Stimulated activated CD4-positive, alpha-beta T cell treated with anti-CD3 and anti-CD28 coated beads, Interleukin-1b, Interleukin-23, amount 100 ng/mL, for 48 hours (primary cell): Measurements from ENCODE around the gene DENND6B.
"Not testable (repeated sequence)": the region's sequence is repeated elsewhere in the genome, so short reads cannot be mapped to it uniquely, and the experiment has no call there.

Source experiments
- DNase-seq: peaks from one replicate; pipeline ENCODE4 v3.0.0-alpha.2; 2020

DENND6B gene

DNA sequence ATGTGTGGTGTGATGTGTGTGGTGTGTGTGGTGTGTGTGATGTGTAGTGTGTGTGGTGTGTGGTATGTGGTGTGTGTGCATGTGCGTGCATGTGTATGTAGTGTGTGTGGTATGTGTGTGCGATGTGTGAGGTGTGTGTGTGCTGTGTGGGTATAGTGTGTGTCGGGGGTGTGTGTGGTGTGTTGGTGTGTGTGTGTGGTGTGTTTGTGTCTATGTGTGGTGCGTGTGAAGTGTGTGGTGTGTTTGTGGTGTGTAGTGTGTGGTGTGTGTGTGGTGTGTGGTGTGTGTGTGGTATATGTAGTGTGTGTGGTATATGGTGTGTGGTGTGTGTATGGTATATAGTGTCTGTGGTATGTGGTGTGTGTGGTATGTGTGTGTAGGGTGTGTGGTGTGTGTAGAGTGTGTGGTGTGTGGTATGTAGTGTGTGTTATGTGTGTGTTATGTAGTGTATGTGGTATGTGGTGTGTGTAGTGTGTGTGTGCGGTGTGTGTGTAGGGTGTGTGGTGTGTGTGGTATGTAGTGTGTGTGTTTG is 11.3 kb upstream of the DENND6B start:
- DNase-seq, result no peak

DNA sequence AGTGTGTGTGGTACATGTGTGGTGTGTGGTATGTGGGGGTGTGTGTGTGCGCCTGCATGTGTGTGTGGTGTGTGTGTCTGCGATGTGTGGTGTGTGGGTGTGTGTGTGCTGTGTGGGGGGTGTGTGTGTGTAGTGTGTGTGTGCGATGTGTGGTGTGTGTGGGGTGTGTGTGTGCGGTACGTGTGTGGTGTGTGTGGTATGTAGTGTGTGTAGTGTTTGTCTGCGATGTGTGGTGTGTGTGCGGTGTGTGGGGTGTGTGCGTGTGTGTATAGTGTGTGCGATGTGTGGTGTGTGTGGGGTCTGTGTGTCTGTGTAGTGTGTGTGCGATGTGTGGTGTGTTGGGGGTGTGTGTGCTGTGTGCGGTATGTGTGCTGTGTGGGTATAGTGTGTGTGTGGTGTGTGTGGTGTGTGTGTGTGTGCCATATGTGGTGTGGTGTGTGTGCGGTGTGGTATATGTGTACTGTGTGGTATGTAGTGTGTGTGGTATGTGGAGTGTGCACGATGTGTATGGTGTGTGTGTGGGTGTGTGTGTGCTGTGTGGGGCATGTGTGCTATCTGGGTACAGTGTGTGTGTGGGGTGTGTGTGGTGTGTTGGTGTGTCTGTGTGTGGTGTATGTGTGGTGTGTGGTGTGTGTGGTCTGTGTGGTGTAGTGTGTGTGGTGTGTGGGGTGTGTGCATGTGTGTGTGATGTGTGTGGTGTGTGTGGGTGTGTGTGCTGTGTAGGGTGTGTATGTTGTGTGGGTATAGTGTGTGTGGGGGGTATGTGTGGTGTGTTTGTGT is 10.6 kb upstream of the DENND6B start:
- no peak for DNase-seq

DNA sequence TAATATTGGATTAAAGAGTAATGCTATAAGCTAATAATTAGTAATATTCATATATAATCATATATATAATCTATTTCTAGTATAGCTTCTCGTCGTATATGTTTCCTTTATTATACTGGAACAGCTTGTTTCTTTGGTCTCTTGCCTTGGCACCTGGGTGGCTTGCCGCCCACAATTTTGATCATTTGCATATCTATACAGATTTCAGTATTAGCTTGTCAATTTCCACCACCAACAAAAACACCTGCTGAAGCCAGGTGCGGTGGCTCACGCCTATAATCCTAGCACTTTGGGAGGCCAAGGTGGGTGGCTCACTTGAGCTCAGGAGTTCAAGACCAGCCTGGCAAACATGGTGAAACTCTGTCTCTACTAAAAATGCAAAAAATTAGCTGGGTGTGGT is 7.6 kb upstream of the DENND6B start:
- not testable (repeated sequence) for DNase-seq

DNA sequence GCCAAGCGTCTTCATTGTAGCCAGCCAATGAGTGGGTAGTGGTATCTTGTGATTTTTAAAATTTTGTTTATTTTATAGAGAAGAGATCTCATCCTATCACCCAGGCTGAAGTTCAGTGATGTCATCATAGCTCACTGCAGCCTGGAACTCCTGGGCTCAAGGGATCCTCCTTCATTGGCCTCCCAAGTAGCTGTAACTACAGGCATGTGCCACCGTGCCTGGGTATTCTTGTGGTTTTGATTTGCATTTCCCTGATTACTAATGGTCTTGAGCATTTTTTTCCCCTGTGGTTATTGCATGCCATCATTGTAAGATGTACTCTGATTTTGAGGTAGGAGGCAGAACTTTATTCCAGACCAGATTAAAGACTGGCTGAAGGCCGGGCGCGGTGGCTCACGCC is 2.4 kb upstream of the DENND6B start:
- peak; percentile 33 for DNase-seq

DNA sequence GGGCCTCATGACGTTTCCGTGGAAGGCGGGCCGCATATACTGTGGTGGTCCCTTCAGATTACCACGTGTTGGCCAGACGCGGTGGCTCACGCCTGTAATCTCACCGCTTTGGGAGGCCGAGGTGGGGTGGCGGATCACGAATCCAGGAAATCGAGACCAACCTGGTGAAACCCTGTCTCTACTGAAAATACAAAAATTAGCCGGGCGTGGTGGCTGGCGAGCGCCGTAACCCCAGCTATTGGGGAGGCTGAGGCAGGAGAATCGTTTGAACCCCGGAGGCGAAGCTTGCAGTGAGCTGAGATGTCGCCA is 853 bp upstream of the DENND6B start:
- no peak for DNase-seq

DNA sequence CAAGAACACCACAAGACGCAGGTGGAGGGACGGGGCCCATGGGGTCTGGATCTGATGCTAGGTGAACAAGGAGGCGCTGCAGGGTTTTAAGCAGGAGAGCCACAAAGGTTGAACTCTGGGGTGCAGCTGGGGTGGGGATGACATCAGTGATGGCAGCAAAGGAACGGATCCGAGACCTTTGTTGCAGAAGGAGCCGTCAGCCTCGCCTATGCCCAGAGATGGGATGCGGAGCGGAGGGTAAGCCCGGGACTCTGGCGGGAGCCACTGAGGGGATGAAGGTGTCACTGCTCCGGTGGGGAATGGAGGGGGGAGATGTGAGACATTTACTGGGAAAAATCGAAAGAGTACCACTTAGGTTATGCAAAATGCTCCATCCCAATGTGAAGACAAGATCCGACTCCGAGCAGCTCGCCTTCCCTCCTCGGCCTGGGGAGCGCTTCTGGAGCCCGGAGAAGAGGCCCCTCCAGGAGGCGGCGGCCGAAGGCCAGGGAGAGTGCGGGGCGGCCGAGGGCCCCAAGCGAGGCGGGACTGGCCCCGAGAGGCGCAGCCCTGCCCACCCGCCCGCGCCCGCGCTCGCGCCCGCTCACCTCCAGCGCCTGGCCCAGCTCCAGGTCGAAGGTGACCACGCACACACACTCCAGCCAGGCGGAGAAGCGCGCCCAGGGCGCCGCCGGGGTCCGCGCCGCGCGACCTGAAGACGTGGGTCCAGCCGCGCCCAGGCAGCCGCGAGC is 422 bp downstream of the DENND6B start:
- DNase-seq, result no peak

DNA sequence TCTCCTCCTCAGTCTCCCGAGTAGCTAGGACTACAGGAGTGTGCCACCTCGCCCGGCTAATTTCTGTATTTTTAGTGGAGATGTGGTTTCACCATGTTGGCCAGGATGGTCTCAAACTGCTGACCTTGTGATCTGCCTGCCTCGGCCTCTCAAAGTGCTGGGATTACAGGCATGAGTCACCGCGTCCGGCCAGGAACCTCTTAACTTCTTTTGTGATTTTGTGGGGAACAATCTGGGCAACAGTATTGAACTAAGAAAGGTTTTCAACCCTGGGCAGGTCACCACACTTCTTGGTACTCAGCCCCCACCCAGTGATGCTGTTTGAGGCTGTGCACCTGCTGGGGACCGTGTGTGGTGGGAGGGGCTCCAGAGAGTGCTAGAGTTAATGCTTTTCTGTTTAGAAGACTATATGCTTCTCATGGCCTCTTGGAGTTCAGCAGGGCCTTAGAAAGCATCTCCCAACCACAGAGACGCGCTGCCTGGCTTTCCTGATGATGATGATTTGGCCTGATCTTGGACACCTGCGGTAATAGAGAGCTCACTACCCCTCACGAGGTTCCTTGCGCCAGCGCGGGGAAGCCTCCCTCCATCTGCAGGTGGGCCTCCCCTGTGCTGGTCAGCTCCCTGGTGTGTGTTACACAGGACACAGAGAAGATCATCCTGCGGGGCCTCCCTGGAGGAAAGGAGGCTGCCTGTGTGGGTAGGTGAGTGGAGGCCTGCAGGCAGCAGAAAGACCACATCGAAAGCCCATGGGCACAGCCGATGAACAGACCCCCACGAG is 1.2 kb downstream of the DENND6B start:
- DNase-seq, result peak; percentile 1

DNA sequence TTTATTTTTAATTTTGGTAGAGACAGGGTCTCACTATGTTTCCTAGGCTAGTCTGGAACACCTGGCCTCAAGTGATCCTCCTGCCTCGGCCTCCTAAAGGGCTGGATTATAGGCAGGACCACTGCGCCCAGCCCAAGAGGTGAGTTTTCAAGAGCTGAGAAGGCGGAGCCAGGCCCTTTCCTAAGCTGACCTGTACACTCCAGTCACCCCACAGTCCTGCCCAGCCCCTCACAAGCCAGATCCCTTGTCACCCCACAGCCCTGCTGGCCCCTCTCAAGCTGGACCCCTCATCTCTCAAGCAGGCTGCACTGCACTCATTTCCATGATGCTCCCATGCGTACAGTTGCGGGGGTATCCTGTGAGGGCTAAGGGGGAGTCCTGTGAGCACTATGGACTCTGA is 2.9 kb downstream of the DENND6B start:
- DNase-seq, result no peak

DNA sequence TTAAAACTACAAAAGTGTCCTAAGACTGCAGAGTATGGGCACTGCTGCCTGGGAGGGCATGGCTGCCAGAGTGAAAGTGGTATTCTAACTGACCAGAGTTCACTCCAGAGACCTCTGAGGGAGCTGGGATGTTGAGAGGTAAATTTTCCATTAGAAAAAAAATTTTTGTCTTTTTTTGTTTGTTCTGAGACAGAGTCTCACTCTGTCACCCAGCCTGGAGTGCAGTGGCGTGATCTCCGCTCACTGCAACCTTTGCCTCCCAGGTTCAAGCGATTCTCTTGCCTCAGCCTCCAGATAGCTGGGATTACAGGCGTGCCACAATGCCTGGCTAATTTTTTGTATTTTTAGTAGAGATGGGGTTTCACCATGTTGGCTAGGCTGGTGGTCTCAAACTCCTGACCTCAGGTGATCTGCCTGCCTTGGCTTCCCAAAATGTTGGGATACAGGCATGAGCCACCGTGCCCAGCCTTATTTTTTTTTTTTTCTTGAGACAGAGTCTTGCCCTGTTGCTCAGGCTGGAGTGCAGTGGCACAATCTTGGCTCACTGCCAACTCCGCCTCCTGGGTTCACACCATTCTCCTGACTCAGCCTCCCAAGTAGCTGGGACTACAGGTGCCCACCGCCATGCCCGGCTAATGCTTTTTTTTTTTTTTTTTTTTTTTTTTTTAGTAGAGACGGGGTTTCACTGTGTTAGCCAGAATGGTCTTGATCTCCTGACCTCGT is 4.3 kb downstream of the DENND6B start:
- DNase-seq, result not testable (repeated sequence)

DNA sequence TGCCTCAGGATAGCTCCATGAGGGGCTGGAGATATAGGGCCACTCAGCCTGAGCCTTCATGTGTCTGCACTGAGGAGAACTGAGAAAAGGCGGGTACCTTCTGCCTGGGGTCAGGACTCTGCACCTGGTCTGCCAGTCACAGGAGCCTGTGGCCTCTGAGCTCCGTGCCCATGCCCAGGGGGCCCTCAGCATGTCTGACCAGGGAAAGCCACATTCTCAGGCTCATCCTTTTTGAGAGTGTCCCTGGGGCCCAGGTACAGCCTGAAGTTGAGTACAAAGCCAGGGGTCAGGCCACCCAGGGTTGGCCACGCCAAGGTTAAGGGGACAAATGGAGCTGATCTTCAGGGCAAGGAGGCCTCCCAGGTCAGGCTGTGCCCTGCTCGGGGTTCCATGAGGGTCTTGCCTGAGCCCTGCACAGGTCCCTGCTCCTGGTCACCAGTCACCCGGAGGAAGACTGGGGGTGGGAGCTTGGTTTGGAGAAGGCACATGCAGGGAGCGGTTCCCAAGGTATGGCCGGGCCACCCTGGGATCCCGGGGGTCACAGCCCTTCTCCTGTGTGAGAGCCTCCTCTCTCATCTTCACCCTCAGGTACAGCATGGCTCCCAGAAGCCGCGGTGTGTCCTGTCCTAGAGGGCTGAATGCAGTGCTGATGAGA is 6.0 kb downstream of the DENND6B start:
- DNase-seq, result no peak

DNA sequence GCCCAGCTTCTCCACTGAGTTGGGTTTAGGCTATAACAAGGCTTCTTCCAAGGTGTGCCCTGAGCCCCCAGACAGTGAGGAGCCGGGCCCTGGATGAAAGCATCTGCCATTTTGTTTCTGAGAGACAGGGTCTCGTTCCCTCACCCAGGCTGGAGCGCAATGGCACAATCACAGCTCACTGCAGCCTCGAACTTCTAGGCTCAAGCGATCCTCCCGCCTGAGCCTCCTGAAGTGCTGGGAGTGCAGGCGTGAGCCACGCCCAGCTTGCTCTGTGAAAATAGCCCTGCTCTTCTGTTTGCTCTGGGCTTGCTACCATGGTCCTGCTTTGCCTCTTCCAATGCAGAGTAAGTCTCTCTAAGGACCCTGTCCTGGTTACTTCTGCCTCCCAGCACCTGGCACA is 6.7 kb downstream of the DENND6B start:
- no peak for DNase-seq

DNA sequence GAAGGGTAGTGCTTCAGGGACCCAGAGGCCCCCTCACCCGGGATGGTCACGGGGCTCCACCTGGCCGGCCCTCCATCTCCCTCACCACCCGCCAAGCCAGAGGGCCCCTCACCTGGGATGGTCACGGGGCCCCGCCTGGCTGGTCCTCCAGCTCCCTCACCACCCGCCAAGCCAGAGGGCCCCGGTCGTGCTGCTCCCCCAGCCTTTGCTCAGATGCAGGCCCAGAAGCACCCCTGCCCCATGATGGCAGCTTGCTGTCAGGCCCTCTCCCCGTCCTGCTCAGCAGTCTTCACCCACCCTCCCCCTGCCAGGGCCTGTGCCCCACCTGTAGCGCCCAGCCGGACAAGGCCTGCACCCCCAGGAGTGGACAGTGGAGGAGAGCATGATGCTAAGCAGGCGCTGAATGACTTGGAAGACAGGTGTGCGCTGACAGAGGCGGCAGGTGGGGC is 7.3 kb downstream of the DENND6B start:
- no peak for DNase-seq

DNA sequence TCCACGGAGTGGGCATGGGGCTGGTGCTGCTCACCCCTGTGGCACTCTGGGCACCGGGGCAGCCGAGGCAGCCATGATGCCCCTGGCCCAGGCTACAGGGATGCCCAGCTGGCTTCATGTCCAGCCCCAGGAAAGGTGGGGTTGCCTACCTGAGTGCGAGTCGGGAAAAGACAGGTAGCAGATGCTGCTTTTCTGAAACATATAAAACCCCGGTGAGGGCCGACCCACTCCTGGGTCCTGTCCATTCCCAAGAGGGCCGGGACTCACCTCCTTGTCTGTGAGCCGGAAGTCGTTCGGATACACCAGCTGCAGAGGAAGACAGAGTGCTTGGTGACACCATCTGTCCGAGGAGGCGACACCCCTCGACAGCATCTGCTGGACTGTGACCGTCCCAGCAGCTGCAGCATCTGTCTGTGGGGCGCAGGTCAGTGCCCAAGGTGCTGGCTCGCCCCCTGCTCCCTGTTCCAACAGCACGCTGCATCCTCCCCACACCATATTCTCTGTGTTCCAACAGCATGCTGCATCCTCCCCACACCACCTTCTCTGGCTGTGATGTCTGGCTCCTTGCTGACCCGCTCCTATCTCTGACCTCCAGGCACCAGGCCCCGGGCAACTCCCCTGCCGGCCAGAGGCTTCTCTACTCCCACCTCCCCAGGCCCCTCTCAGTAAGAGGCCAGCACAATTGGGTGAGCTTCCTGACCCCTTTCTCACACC is 8.0 kb downstream of the DENND6B start:
- DNase-seq, result no peak

DNA sequence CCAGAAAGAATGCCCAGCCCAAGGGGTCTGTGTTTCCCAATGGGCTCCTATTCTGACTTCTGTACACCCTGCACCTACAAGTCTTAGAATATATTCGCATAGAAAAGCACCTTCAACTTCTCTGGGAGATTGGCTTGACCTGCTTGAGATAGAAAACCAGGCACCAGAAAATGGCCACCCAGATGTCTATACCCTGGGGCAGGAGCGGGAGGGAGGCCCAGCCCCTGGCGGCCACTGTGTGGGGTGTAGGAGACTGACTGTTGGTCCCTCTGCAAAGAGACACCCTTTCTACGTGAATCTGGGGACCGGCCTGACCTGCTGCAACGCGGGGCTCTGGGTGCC is 8.5 kb downstream of the DENND6B start:
- no peak for DNase-seq

DNA sequence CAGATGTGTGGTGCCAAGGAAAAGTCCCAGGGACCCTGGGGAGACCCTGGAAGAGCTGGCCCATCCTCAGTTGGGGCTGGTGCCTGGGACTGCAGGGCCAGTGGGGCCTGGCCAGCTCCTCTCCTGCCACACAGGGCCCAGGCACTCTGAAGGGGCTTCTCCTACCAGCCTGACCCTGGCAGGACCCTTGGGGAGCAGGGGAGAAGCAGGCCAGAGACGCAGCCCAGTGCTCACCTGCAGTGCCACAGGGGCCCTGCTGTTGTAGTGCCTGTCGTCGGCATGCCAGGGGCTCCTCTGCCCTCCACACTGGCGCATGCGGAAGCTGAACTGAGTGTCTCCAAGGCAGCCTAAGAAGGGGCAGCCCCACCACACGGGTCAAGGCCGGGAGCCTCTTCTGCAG is 9.1 kb downstream of the DENND6B start:
- no peak for DNase-seq

DNA sequence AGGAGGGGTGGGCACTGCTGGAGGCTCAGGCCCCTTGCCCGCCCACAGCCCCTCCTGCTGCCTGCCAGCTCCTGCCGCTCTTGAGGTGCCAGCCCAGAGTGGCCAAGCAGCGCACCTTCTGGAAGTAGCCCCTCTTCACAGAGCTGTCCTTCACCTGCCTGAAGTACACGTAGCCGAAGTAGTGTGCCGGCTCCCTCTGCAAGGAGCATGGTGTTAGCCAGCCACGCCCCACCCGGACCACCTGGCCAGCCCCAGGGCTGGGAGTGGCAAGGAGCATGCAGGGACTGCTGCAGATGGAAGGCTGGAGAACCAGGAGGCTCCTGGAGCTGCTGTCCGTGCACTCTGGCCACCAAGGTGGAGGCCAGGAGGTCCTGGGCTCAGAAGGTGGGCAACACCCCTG is 9.6 kb downstream of the DENND6B start:
- DNase-seq, result no peak

DNA sequence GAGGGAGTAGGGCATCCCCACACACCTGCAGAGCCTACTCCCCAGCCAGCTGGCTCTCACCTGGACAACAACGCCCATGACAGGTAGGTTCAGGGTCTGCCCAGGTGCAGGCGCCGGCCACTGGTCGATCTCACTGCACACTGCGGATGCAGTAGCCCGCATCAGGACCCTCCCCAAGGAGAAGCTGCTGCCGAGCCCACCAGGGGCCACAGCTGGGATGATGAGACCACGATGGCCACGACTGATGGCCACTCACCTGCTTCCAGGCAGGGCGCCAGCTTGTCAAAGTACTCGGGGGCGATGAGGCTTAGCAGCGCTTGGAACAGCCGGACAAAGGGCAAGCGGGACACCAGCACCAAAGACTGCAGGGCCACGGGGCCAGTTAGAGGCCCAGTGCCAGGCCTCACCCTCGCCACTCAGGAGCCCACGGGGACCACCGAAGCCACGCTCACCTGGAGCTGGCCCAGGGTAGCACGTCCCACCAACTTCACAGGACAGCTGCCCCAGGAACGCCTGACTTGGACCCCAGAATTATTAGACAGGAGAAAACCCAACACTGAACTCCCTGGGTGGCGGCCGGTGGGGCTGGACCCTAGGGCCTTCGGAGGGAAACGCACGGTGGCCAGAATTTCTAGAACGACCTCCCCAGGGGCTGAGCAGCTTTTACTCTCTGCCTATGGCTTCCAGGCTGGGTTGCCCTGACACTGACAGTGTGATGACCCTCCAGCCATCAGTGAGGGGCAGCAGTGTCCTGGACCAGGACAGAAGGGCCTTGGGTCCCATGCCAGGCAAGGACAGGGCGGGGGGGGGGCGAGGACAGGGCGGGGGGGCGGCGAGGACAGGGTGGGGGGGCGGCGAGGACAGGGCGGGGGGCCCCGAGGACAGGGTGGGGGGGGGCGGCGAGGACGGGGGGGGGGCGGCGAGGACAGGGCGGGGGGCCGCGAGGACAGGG is 10.4 kb downstream of the DENND6B start:
- DNase-seq, result no peak

DNA sequence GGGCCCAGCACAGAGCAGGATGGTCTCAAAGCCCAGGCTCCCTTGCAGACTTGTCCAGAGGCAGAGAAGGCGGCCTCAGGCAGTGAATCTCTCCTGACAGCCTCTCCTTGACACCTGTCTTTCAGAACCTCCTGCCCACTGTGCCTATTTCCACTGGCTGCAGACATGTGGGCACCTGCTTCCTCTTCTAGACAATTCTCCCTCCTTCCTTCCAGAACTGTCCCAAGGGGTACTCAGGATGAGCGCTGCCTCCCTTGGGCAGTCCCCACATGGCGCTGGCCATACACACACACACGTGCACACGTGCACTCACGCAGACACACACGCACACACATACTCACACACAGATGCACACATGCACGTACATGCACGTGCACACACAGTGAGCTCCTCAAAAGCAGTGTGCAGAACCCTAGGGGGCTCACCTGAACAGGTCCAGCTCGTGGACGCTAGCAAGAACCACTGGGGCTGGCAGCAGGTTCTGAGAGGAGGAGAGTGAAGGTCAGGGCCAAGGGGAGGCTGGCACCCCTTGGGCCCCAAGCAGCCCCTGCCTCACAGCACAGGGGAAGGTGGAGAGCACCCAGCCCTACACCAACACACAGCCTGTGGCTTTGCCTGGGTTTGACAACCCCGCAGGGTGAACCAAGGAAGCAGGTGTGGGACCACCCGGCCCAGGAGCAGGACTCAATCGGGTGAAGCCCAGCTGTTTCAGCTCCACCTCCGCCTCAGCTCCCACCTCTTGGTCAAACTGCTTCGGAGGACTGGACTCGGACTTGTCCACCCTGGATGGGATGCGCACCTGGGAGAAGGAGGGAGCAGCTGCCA is 11.3 kb downstream of the DENND6B start:
- DNase-seq, result no peak

DNA sequence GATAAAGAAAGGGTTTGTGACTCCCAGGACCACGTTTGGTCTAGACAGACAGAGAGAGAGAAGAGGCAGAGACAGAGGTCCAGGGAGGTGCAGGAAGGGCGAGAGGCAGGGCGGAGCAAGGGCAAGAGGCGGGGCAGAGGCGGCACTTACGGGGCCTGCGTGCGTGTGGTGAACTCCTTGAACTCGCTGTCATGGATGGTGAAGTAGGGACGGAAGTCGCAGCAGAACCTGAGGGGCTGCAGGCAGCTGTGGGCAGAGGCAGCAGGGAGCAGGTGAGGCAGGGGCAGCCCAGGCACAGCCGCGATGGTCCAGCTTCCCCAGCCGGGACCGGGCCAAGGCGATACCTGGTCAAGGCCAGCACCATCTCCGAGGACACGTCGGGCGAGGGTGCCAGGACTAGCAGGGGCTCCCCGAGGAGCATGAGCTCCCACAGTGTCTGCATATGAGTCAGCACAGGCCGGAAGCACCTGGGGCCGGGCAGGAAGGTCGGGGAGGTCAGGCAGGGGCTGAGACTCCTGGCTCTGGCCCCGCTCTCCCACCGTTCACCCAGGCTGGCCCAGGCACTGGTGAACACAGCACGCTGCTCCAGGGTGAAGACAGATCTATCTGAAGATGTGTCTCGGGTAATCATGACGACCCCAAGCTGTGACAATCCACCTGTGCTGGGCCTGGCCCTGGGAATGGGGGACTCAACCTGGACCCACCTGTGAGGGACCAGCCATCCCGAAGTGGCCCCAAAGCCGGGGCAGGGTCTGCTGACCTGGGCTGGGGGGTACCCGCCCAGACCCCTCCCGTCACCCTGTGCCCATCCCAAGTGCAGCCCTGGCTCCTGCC is 12.1 kb downstream of the DENND6B start:
- DNase-seq, result peak; percentile 73
